ENCODE measurements around the gene ATP2B2.

- TF ChIP-seq, protein P1, sequence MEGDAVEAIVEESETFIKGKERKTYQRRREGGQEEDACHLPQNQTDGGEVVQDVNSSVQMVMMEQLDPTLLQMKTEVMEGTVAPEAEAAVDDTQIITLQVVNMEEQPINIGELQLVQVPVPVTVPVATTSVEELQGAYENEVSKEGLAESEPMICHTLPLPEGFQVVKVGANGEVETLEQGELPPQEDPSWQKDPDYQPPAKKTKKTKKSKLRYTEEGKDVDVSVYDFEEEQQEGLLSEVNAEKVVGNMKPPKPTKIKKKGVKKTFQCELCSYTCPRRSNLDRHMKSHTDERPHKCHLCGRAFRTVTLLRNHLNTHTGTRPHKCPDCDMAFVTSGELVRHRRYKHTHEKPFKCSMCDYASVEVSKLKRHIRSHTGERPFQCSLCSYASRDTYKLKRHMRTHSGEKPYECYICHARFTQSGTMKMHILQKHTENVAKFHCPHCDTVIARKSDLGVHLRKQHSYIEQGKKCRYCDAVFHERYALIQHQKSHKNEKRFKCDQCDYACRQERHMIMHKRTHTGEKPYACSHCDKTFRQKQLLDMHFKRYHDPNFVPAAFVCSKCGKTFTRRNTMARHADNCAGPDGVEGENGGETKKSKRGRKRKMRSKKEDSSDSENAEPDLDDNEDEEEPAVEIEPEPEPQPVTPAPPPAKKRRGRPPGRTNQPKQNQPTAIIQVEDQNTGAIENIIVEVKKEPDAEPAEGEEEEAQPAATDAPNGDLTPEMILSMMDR (IDR thresholded peaks at IDR 0.05): no peak
- TF ChIP-seq POLR2A (IDR thresholded peaks at IDR 0.05): no peak
Measured at GRCh38 chr3:10292505-10293419, 212.6 kb downstream of the ATP2B2 start, which contains the start of gene GHRL.

All from uterus (tissue), 2 donors.